Smooth muscle cell (in vitro differentiated cells): ENCODE data around the gene CHKA. TPM values are rescaled to one million over a fixed set of nuclear protein-coding genes. Genes with fewer than 3 reads are reported as not detected.

ENCODE experiments used
- DNase-seq: peaks from one replicate; lab custom pipeline; 2025; ENCODE audit not compliant: unreplicated experiment; lab: John Stamatoyannopoulos, UW
- H2AFZ ChIP-seq: fragments of 200-600 bp; sonication (generic); 2 replicates; pipeline ENCODE4 v1.6.0; 2016; ENCODE audit warnings: antibody characterized with exemption, low read depth, mild to moderate bottlenecking
- H3F3A ChIP-seq: fragments of 200-600 bp; sonication (generic); 2 replicates; pipeline ENCODE4 v1.6.0; 2017; ENCODE audit warnings: antibody characterized with exemption, low read depth
- H3K27ac ChIP-seq: fragments of 200-600 bp; sonication (generic); 2 replicates; pipeline ENCODE4 v1.5.1; 2016; ENCODE audit warnings: low read depth, mild to moderate bottlenecking
- H3K27me3 ChIP-seq: fragments of 200-600 bp; sonication (generic); 2 replicates; pipeline ENCODE4 v1.6.1; 2016; ENCODE audit warnings: low read depth, mild to moderate bottlenecking
- H3K36me3 ChIP-seq: fragments of 200-600 bp; sonication (generic); 2 replicates; pipeline ENCODE4 v1.5.1; 2016; ENCODE audit warnings: low read depth
- H3K4me1 ChIP-seq: fragments of 200-600 bp; sonication (generic); 2 replicates; pipeline ENCODE4 v1.5.1; 2016; ENCODE audit warnings: low read depth
- H3K4me2 ChIP-seq: fragments of 200-600 bp; sonication (generic); 2 replicates; pipeline ENCODE4 v1.6.0; 2016; ENCODE audit warnings: mild to moderate bottlenecking
- H3K4me3 ChIP-seq: fragments of 200-600 bp; sonication (generic); 2 replicates; pipeline ENCODE4 v1.5.1; 2016; ENCODE audit warnings: mild to moderate bottlenecking
- H3K79me2 ChIP-seq: fragments of 200-600 bp; sonication (generic); 2 replicates; pipeline ENCODE4 v1.6.0; 2016; ENCODE audit warnings: low read depth, mild to moderate bottlenecking
- H3K9ac ChIP-seq: fragments of 200-600 bp; sonication (generic); 2 replicates; pipeline ENCODE4 v1.6.0; 2016; ENCODE audit warnings: low read depth
- H3K9me3 ChIP-seq: fragments of 200-600 bp; sonication (generic); replicated peaks from 2 replicates; pipeline ENCODE4 v1.5.1; 2016; ENCODE audit warnings: low read depth
- H4K20me1 ChIP-seq: fragments of 200-600 bp; sonication (generic); 2 replicates; pipeline ENCODE4 v1.6.0; 2016; ENCODE audit warnings: low read depth
- WGBS: methylation state at CpG from one replicate; pipeline ENCODE4 v1.1.7; 2016; ENCODE audit warnings: low lambda C conversion rate; 5-methylcytosine and 5-hydroxymethylcytosine counted together
- polyA plus RNA-seq: library from polyadenylated mRNA; unstranded; fragments of >200 nt; fragmentation: Nextera tagmentation; extraction: Ambion mirVana; gene quantifications from 2 replicates; pipeline ENCODE4 v1.2.1, GENCODE V29; 2016
- total RNA-seq: library from RNA; depleted of rRNA; stranded (reverse); fragments of >200 nt; gene quantifications from 2 replicates; pipeline ENCODE4 v1.2.3, GENCODE V29; 2014
- TF ChIP-seq, protein P1 (sequence below): fragments of 200-600 bp; sonication (generic); IDR thresholded peaks from 2 replicates; pipeline ENCODE4 v1.5.1; 2017; ENCODE audit warnings: borderline replicate concordance, mild to moderate bottlenecking, antibody characterized with exemption; ENCODE audit not compliant: insufficient read depth, poor library complexity, severe bottlenecking

Gene CHKA
- total and polyA plus RNA-seq, 2 experiments from 2014 or later: 19.9 to 31.1 TPM

GRCh38 chr11:68008381-68009337 is 112.5 kb downstream of the CHKA start:
- TF ChIP-seq, protein P1, sequence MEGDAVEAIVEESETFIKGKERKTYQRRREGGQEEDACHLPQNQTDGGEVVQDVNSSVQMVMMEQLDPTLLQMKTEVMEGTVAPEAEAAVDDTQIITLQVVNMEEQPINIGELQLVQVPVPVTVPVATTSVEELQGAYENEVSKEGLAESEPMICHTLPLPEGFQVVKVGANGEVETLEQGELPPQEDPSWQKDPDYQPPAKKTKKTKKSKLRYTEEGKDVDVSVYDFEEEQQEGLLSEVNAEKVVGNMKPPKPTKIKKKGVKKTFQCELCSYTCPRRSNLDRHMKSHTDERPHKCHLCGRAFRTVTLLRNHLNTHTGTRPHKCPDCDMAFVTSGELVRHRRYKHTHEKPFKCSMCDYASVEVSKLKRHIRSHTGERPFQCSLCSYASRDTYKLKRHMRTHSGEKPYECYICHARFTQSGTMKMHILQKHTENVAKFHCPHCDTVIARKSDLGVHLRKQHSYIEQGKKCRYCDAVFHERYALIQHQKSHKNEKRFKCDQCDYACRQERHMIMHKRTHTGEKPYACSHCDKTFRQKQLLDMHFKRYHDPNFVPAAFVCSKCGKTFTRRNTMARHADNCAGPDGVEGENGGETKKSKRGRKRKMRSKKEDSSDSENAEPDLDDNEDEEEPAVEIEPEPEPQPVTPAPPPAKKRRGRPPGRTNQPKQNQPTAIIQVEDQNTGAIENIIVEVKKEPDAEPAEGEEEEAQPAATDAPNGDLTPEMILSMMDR: no peak

GRCh38 chr11:68007498-68008380 is 113.4 kb downstream of the CHKA start:
- H3K4me1 ChIP-seq: peaks cover 20% of the 10 kb centered on the region
- H3K4me3 ChIP-seq: no peak overlapping the region
- TF ChIP-seq, protein P1: no peak
- H3K79me2 ChIP-seq: no peaks in the 10 kb centered on the region
- no peak for DNase-seq
- H2AFZ ChIP-seq: no peak overlapping the region
- WGBS: 95% methylated on average over 16 of the region's 16 CpGs
- no peaks in the 10 kb centered on the region for H3F3A ChIP-seq
- H3K36me3 ChIP-seq: no peaks in the 10 kb centered on the region
- no peaks in the 10 kb centered on the region for H3K9me3 ChIP-seq
- H4K20me1 ChIP-seq: no peaks in the 10 kb centered on the region
- H3K27me3 ChIP-seq: no peaks in the 10 kb centered on the region
- H3K27ac ChIP-seq: no peak overlapping the region
- no peak overlapping the region for H3K9ac ChIP-seq
- H3K4me2 ChIP-seq: no peak overlapping the region

More at GRCh38 chr11:68008381-68009337, 112.5 kb downstream of the CHKA start:
- Histone ChIP-seq H3K36me3 (no peaks in the 10 kb centered on the region), H4K20me1 (no peaks in the 10 kb centered on the region), H3K4me3 (no peak overlapping the region), H2AFZ (no peak overlapping the region), H3K4me1 (peaks cover 18% of the 10 kb centered on the region), H3K27me3 (no peaks in the 10 kb centered on the region), H3F3A (no peaks in the 10 kb centered on the region), H3K79me2 (no peaks in the 10 kb centered on the region), H3K27ac (no peak overlapping the region), H3K4me2 (no peak overlapping the region), H3K9ac (no peak overlapping the region), H3K9me3 (no peaks in the 10 kb centered on the region)
- DNase-seq: no peak
- WGBS: 93% methylated on average over 27 of the region's 27 CpGs

GRCh38 chr11:68006606-68007166 is 114.5 kb downstream of the CHKA start:
- H3K4me1 ChIP-seq: peaks cover 20% of the 10 kb centered on the region
- no peaks in the 10 kb centered on the region for H4K20me1 ChIP-seq
- TF ChIP-seq, protein P1: no peak
- H3K27ac ChIP-seq: no peak overlapping the region
- no peak overlapping the region for H2AFZ ChIP-seq
- WGBS: 98% methylated on average over 7 of the region's 7 CpGs
- no peaks in the 10 kb centered on the region for H3F3A ChIP-seq
- H3K4me2 ChIP-seq: no peak overlapping the region
- H3K79me2 ChIP-seq: no peaks in the 10 kb centered on the region
- no peaks in the 10 kb centered on the region for H3K36me3 ChIP-seq
- DNase-seq: no peak
- H3K9me3 ChIP-seq: no peaks in the 10 kb centered on the region
- H3K9ac ChIP-seq: no peak overlapping the region
- no peak overlapping the region for H3K4me3 ChIP-seq
- H3K27me3 ChIP-seq: no peaks in the 10 kb centered on the region
